Bone marrow (tissue), 2 donors: ENCODE measurements around the gene MMP23B.
A peak's percentile ranks its signal among the peaks of the same experiment; 100 is the strongest.

Experiments used
- DNase-seq, 2 donors: peaks; one replicate each; lab custom pipeline; 2025; lab: John Stamatoyannopoulos, UW

MMP23B gene

DNA sequence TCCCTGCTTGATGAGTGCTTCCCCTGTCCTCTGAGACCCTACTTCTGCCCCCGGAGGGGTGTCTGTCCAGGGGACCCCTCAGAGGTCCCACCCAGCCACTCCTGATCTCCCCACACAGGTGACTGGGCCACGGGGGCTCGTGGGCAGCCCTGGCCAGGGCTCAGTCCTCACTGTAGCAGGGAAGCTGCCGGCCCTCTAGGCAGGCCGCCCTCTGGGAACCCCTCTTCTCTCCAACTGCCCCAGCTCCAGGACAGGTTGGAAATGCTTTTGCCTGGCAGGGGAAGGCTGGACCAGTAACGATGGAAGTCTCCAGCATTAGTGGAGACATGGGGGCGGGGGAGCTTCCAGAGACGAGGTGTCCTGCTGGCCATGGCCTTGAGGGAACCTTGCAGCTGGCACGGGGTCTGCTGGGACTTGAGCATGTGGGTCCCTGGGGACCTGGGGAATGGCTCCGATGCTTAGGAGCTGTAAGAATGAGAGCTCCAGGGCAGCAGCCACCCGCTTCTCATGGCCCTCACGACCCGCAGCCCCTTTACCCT is 28.9 kb upstream of the MMP23B start:
- DNase-seq = no peak

DNA sequence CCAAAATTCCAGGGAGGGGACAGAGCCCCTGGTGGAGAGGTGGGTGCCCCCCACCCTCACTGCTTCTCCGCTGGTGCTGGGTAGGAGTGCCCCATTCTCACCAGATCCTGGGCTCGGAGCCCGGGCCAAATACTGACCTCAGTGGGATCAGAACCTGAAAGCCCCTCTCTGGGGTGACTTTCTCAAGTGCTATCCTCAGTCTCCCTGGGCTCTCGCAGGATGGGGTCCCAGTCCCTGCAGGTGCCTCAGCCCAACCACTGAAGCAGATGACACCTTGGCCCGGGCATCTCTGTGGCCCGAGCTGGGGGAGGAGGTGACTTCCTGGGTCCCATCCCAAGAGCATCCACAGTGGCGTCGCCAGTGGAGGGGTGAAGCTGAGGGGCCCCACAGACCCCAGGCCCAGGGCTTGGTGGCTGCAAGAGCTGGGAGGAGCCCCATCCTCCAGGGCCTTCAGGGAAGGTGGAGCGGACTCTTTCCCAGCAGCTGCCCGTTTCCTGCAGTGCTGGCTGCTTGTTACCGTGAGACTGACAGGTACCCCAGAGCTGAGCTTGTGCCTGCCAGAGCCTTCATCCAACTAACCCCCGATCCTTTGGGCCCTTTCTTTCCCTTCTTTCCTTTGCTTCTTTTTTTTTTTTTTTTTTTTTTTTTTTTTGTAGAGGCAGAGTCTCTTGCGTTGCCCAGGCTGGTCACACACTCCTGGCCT is 28.2 kb upstream of the MMP23B start:
- no peak for DNase-seq

DNA sequence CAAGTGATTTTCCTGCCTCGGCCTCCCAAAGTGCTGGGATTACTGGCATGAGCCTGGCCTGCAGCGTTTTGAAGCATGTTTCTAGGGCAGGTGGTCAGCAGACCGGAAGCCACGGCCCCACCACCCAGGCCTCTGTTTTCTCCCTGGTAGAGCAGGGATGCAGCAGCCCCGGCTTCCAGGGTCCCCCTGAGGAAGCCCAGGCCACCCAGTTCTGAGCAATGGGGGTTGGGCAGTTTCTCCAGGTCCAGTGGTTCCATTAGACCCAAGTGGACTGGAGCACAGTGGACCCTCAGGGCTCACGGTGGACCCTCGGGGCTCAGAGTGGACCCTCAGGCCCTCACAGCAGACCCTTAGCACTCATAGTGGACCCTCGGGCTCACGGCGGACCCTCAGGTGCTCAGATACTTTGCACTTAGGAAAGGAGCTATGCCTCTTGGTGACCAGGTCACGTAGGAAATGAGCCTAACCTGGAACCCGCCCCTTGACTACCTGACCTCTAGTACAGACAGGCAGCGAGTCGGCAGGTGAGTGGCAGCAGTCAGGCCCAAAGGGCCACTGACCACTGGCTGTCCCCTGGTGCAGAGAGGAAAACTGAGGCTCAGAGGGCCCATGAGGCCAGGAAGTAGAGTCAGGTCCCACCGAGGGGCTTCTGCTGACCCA is 27.5 kb upstream of the MMP23B start:
- DNase-seq = no peak

DNA sequence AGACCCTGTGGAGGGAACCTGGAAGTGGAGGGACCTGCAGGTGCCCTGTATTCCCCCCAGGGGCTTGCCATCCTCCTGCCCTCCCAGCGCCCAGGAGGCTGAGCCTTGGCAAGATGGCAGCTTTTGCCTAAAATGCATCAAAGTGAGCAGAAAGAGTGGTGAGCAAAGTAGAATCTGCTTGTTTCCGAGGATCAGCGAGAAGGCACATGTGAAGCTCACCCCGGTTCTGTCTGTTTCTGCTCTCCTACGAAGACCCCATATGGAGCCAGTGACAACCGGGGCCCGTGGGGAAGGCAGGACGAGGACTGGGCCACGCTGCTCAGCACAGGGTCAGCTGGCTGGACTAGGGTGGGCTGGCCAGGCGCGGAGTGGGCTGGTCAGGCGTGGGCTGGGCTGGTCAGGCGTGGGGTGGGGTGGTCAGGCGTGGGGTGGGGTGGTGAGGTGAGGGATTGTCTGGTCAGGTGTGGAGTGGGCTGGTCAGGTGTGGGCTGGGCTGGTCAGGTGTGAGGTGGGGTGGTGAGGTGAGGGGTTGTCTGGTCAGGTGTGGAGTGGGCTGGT is 26.9 kb upstream of the MMP23B start:
- DNase-seq = no peak

DNA sequence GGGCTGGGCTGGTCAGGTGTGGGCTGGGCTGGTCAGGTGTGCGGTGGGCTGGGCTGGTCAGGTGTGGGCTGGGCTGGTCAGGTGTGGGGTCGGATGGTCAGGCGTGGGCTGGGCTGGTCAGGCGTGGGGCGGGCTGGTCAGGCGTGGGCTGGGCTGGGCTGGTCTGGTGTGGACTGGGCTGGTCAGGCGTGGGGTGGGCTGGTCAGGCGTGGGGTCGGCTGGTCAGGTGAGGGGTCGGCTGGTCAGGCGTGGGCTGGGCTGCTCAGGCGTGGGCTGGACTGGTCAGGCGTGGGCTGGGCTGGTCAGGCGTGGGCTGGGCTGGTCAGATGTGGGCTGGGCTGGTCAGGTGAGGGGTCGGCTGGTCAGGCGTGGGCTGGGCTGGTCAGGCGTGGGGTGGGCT is 26.2 kb upstream of the MMP23B start:
- no peak for DNase-seq

DNA sequence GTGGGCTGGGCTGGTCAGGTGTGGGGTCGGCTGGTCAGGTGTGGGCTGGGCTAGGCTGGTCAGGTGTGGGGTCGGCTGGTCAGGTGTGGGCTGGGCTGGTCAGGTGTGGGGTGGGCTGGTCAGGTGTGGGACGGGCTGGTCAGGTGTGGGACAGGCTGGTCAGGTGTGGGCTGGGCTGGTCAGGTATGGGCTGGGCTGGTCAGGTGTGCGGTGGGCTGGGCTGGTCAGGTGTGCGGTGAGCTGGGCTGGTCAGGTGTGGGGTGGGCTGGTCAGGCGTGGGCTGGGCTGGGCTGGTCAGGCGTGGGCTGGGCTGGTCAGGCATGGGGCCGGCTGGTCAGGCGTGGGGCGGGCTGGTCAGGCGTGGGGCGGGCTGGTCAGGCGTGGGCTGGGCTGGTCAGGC is 25.7 kb upstream of the MMP23B start:
- DNase-seq = no peak

DNA sequence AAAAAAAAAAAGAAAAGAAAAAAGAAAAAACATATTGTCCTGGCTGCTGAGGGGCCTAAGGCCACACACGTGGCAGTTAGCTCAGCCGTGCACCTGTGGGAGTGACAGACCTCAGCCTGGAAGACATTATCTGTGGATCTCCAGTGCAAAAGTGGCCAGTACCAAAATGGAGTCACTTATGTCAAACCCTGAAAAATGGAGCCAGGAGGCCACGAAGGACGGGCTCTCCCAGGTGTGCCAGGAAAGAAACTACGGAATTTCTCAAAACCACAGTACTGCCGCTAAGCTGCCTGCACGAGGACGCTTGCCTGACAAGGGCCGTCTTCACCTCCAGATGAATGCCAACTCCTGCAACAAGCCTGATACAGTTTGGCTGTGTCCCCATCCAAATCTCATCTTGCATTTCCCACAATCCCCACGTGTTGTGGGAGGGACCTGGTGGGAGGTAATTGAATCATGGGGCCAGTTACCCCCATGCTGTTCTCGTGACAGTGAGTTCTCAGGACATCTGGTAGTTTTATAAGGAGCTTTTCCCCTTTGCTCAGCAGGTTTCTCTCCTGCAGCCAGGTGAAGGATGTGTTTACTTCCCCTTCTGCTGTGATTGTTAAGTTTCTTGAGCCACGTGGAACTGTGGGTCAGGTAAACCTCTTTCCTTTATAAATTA is 22.0 kb upstream of the MMP23B start:
- no peak for DNase-seq

DNA sequence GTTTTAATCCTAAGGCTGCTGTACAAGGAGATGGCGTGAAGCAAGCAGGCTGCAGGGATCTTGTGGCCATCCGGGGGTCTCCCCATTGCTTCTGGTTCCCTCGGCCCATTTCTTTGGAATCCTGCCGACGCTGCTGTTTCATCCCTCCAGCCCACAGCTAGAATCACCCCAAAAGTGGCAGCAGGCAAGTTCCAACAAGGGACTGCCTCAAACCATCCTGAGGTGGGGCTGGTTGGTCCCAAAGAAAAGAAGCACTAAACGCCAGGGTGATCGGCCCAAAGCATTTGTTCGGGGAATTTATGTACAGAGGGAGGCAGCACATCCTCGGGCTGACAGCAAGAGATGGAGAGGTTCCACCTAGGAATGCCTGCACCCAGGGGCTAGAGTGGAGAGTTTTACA is 21.2 kb upstream of the MMP23B start:
- no peak for DNase-seq

DNA sequence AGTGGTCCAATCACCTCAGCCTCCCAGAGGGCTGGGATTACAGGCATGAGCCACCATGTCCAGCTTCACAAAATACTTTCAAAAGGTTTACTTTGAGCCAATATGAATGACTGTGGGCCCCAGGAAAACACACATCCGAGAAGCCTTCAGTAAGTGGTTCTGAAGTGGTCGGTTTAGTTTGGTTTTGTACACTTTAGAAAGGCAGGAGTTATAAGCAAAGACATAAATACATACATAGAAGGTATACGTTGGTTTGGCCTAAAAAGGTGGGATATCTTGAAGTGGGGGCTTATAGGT is 19.9 kb upstream of the MMP23B start:
- no peak for DNase-seq

DNA sequence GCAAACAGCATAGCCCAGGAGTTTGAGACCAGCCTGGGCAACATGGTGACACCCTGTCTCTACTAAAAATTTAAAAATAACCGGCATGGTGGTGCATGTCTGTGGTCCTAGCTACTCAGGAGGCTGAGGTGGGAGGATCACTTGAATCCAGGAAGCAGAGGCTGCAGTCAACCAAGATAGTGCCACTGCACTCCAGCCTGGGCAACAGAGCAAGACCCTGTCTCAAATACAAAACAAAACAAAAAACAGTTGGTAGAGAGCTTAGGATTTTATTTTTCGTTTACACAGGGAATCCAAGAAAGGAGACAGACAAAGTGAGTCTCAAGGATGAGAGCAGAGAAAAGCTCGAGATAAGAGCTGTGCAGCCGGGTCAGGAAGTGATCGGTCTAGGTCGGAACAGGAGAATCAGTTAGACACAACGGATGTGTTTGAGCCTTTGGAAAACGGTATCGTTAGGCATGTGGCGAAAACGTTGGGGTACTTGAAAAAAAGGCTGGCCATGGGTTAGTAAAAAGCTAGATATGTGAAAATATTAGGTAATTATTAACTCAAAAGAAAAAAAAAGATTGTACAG is 18.4 kb upstream of the MMP23B start:
- no peak for DNase-seq

DNA sequence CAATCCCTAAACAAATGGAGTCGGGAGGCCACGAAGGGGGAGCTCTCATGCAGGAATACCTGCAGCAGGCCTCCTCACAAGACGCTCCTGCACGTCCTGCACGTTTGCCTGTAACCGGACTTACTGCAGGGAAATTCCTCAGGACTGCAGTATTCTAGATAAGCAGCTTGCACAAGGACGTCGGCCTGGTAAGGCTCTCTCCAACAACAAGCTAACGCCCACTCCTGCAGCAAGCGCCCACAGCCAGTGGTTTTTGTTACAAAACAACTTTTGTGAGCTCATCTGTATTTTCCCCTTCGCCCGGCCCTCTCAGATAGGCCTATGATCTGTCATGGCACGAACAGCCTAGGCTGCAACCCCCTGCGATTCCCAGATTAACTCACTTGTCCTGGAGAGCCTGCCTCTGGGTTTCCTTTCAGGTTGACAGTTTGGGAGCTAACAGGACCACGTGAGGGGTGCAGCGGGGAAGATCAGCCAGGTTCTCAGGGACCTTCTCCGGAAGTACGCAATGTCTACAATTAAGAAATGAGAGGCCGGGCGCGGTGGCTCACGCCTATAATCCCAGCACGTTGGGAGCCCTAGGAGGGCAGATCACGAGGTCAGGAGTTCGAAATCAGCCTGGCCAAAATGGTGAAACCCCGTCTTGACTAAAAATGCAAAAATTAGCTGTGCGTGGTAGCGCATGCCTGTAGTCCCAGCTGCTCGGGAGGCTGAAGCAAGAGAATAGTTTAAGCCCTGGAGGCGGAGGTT is 17.6 kb upstream of the MMP23B start:
- DNase-seq = peak in 1 of 2 donors; percentile 23

DNA sequence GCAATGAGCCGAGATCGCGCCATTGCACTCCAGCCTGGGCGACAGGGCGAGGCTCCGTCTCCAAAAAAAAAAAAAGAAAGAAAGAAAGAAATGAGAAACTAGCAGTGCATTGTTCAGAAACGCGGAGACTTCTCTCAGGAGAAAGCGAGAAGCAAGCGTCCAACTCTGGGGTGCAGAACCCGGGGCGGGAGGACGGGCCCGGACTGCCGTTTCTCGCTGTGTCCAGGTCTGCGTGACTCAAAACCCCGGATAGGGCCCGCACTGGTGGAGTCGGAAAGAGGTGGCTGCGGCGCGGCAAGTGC is 17.1 kb upstream of the MMP23B start:
- DNase-seq = no peak

DNA sequence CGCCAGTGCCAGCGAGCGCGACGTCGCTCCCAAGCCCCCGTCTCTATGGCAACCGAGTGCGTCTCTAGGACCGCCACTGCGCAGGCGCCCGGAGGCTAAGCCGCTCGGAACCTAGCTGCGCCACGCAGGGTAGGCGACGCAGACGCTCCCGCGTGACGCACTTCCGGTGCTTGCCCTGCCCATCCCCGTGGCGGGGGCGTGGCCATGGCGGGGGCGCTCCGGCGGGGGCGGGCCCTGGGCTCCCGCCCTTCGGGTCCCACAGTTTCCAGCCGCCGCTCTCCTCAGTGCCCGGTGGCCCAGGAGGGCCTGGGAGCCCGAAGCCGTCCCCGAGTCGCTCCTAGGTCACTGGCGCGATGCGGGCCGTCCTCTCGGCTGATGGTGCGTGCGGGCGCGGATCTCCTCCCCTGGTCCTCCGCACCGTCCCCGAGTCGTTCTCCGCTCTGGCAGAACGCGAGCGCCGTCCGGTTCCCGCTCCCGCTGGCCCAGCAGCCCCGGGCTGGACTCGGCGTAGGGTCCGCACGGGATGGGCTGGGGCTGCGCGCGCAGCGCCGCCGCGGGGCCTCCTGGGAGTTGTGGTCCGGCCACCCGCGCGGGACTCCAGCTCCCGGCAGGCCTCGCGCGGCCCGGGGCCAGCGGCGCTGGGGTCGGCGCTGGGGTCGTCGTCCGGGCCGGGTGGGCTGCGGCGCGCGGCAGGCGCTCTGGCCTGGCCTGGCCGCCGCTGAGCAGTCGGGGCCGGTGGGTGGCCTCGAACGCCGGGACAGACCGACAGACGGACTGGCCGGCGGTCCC is 16.5 kb upstream of the MMP23B start, which contains the start of gene MIB2:
Gene MIB2 (plus strand): TSS at position 245 of the 789 bp plus-strand sequence. CDS start 7,953 bp downstream, outside the sequence.
- DNase-seq = peak; percentile 92 to 93

DNA sequence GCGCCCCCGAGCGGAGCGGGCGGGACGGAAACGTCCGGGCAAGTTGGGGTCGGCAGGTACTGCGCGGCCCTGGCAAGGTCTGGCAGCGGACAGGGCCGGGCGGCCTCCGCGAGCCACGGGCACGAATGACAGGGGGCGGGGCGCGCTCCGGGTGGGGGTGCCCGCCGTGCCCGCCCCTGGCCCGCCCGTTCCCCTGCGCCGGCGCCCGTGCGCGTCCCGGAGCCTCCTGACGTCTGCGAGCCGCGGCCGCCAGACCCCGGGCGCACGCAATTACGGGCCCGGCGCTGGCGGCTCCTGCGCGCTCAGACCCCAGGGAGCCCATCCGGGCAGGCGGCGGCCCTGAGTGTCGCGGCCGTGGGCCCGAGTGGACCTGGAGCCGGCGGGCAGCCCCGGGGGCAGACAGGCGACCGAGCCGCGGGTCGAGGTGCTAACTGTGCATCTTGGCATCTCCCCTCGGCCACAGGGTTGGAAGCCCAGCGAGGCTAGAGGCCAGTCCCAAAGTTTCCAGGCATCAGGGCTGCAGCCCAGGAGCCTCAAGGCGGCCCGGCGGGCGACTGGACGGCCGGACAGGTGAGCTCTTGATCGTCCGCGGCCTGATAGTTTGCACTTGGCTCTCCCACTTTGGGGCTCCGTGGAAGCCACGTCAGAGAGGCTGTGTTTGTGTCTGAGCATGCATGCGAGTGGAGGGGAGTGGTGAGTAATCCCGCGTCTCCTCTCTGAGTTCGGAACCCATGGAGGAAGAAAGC is 15.8 kb upstream of the MMP23B start:
- DNase-seq = peak in 1 of 2 donors; percentile 50

DNA sequence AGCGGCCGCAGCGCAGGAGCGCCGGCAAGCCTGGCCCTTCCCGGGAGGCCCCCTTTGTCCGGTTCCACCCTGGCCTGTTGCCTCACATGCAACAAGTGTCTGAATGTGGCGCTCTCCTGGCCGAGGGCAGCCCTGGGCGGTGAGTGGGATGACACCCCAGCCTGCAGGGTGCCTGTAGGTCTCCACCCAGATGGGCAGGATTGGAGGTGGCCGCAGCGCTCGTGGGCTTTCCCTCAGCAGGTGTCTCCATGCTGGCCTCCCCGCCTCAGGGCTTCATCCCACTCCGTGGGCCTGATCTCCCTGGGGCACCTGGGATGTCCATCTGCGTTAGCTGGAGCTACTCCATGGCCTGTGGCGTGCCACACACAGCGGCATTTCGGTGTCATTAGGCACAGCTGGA is 15.1 kb upstream of the MMP23B start:
- no peak for DNase-seq

DNA sequence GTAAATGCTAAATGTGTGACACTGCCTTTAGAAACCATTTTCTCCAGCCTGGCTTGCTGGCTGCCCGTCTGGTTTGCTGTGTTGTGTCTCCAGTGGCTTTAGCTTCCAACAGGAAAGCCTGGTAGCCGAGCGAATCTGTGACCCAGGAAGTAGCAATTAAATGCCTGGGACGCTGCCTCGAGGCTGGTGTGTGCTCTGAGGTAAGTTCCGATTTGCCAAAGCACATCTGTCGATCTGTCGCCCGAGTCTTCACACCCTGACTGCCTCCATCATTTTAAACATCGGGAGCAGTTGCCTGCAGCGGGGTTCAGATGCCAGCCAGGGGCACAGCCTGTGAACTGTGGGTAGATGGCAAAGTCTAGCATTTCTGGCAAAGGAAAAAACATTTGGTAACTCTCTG is 14.5 kb upstream of the MMP23B start:
- no peak for DNase-seq

DNA sequence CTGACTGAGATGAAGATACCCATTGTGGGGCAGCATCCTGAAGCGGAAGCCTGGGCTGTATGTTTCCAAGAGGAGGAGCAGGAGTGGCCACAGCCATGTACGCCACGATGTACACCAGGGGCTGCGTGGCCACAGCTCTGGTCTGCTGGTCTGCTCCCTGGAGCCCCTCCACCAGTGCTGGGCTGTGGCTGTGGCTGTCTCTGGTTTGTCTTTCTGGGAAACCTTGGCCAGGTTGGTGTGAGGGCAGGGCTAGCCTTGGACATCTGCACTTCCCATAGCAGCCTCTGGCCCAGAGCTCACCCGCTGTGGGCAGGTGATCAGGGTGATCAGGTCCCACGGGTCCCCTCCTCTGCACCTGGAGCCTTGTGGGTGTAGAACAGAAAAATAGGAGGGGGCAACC is 14.0 kb upstream of the MMP23B start:
- DNase-seq = no peak

DNA sequence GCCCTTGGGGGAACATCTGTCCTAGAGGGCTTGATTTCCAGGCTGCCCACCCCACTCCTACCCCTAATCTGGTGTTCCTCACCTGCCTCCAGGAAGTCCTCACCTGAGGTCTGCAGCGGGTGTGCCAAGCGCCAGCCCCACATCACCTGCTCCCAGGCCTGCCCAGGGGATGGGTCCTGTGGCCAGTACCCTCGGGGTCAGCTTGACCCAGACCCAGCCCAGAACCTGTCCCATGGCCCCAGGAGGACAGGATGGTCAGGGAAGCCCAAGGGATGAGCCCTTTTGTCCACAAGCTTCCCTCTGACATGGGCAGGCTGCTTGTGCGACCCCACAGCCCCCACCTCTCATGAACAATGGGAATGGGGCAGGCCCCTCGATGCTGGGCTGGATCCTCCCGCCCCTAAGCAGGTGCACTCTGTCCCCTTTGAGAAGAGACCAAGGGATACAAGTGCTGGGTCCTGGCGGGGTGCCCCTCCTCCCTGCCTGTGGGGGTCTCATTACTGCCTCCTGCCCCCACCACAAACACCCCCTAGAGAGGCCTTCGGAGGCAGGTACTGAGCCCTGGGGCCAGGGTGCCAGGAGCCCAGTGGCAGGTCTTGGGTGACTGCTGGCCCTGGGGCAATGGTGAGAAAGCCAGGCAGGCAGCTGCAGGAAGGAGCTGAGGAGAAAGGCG is 13.4 kb upstream of the MMP23B start:
- no peak for DNase-seq

DNA sequence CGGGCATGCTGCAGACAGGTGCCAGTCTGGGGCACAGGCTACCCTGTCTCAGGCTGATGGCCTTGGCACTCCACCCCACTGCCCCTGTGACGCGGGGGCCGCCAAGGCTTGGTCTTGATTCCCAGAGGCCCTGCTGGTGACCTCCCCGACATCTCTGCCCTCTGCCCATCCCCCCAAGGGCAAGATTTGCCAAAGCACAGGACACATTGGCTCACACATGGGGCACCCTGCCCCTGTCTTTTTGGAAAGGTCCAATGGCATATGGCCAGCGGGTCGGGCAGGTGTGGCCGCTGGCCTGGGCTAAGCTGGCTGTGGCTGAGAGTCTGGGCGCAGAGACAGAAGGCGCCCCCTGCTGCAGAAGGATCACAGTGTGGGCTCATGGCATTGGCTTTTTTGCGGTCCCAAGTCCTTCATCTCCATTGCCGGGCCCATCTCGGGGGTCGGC is 12.0 kb upstream of the MMP23B start:
- DNase-seq = no peak
